OCI-LY7 (cell line): ENCODE data around the gene TMEM54.

Source experiments
- EZH2phosphoT487 ChIP-seq: fragments of 200-600 bp; sonication (generic); IDR thresholded peaks from 2 replicates; pipeline ENCODE4 v1.6.1; 2018; ENCODE audit warnings: low read depth, borderline replicate concordance, mild to moderate bottlenecking, mixed run types, antibody characterized with exemption, low read length, moderate library complexity, mixed read lengths
- TF ChIP-seq, protein P1 (sequence below): fragments of 200-600 bp; sonication (generic); conservative IDR thresholded peaks from 2 replicates; pipeline ENCODE4 v1.5.1; 2014; ENCODE audit warnings: mild to moderate bottlenecking, antibody characterized with exemption, low read length, moderate library complexity, mixed read lengths

GRCh38 chr1:32925403-32926162 is 24.4 kb upstream of the TMEM54 start:
- TF ChIP-seq, protein P1, sequence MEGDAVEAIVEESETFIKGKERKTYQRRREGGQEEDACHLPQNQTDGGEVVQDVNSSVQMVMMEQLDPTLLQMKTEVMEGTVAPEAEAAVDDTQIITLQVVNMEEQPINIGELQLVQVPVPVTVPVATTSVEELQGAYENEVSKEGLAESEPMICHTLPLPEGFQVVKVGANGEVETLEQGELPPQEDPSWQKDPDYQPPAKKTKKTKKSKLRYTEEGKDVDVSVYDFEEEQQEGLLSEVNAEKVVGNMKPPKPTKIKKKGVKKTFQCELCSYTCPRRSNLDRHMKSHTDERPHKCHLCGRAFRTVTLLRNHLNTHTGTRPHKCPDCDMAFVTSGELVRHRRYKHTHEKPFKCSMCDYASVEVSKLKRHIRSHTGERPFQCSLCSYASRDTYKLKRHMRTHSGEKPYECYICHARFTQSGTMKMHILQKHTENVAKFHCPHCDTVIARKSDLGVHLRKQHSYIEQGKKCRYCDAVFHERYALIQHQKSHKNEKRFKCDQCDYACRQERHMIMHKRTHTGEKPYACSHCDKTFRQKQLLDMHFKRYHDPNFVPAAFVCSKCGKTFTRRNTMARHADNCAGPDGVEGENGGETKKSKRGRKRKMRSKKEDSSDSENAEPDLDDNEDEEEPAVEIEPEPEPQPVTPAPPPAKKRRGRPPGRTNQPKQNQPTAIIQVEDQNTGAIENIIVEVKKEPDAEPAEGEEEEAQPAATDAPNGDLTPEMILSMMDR: no peak
- TF ChIP-seq EZH2phosphoT487: no peak
